ENCODE results near the gene SERPINB10.

DNA sequence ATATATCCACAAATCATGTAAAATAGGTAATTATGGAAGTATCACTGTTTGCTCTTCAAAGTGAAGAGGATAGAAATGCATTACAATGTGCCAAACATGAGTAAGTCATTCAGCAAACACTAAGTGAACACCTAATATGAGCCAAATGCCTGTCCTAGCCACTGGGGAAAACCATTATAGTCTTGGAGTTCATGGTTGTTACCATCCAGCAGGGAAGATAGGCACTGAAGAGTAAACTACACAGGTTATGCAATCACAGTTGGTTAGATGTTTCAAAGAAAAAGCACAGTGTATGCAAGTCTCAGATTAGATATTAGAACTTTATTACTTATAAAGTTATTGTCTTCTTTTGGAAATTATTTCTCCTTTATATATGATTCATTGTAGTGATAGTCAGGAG is 24.1 kb upstream of the SERPINB10 start:
- no peak for TF ChIP-seq POLR2AphosphoS5 (IDR thresholded peaks at IDR 0.05; ENCODE audit: low read depth, low read length)
- TF ChIP-seq POLR2A (IDR thresholded peaks at IDR 0.05; ENCODE audit: low read depth, low read length), result no peak
- TF ChIP-seq TAF1 (IDR thresholded peaks at IDR 0.05; ENCODE audit: low read depth, low read length), result no peak
- no peak for TF ChIP-seq PAX5 (IDR thresholded peaks at IDR 0.05; ENCODE audit: insufficient read depth, low read length, severe bottlenecking)
- no peak for TF ChIP-seq SPI1 (IDR thresholded peaks at IDR 0.05; ENCODE audit: low read depth, low read length)
- TF ChIP-seq POU2F2 (IDR thresholded peaks at IDR 0.05; ENCODE audit: low read depth, low read length), result no peak

Data from GM12891 (cell line).